ENCODE results near the gene PAOX. TPM values are rescaled to one million over a fixed set of nuclear protein-coding genes. Genes with fewer than 3 reads are reported as not detected.

The PAOX gene
- total and polyA plus RNA-seq, 2 of the 13 experiments (the other 11 are each of a cell fraction or from before 2014, with no cell fraction given) = 0.49 to 0.77 TPM

DNA sequence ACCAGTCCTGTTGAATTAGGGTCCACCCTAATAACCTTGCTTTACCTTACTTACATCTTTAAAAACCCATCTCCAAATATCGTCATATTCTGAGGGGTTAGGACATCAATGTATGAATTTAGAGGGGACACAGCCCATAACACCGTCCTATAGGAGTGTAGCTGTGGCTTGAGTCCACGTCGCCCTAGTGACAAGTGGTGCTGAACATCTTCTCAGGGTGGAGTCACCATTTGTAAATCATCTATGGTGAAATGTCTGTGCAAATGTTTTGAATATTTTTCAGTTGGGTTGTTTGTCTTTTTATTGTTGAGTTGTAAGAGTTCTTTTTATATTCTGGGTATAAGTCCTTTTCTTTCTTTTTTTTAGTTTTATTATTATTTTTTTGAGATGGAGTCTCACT lies 37.1 kb upstream of the PAOX start (continued):
- TF ChIP-seq, protein P1, sequence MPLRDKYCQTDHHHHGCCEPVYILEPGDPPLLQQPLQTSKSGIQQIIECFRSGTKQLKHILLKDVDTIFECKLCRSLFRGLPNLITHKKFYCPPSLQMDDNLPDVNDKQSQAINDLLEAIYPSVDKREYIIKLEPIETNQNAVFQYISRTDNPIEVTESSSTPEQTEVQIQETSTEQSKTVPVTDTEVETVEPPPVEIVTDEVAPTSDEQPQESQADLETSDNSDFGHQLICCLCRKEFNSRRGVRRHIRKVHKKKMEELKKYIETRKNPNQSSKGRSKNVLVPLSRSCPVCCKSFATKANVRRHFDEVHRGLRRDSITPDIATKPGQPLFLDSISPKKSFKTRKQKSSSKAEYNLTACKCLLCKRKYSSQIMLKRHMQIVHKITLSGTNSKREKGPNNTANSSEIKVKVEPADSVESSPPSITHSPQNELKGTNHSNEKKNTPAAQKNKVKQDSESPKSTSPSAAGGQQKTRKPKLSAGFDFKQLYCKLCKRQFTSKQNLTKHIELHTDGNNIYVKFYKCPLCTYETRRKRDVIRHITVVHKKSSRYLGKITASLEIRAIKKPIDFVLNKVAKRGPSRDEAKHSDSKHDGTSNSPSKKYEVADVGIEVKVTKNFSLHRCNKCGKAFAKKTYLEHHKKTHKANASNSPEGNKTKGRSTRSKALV (CRISPR knock-in tag; IDR thresholded peaks at IDR 0.05) = no peak
- TF ChIP-seq, protein P2, sequence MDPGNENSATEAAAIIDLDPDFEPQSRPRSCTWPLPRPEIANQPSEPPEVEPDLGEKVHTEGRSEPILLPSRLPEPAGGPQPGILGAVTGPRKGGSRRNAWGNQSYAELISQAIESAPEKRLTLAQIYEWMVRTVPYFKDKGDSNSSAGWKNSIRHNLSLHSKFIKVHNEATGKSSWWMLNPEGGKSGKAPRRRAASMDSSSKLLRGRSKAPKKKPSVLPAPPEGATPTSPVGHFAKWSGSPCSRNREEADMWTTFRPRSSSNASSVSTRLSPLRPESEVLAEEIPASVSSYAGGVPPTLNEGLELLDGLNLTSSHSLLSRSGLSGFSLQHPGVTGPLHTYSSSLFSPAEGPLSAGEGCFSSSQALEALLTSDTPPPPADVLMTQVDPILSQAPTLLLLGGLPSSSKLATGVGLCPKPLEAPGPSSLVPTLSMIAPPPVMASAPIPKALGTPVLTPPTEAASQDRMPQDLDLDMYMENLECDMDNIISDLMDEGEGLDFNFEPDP (CRISPR knock-in tag; conservative IDR thresholded peaks at IDR 0.05) = no peak
- TF ChIP-seq FOSL1 (CRISPR knock-in tag; IDR thresholded peaks at IDR 0.05; ENCODE audit: borderline replicate concordance) (no peak), ZSCAN20 (CRISPR knock-in tag; IDR thresholded peaks at IDR 0.05; ENCODE audit: borderline replicate concordance) (no peak), CENPX (CRISPR knock-in tag; IDR thresholded peaks at IDR 0.05) (no peak)

DNA sequence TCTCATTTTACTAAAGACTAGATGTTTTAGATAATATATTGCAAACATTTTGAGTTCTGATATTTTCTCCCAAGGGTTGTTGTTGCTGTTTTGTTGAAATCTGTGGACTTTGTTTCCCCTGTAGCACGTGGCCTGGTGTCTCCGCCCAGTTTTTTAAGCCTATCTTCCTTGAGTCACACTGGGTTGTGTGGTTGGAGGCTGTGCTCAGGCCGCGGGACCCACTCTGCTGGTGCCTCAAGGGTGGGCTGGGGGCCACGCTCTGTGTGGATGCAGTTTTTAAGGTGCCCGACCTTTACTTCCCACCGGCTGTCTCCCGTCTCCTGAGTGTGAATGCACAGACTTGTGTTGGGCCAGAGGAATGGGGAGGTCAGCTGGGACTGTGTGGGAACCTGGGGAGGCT lies 36.1 kb upstream of the PAOX start:
- H3K79me2 ChIP-seq (ENCODE audit: insufficient read depth, low read length) = no peaks in the 10 kb centered on the region
- intact Hi-C loops (cut with micrococcal nuclease; ENCODE audit: unreplicated experiment) (no loop called here), in situ Hi-C loops (cut with HindIII; ENCODE audit: extremely low pct_ligation_motif_present, low pct_unique_long_range_greater_than_20kb) (no loop called here)
- 51% methylated on average over 5 of the region's 8 CpGs for WGBS (ENCODE audit: low lambda C conversion rate)
- no peak overlapping the region for H2AFZ ChIP-seq (ENCODE audit: low read length)
- POLR2A ChIA-PET = interaction anchor here (1.9 kb wide), 1 partner anchor 16 kb away, joined by 12 read pairs; the partner anchor contains the start of gene FUOM
- H3K4me3 ChIP-seq (replicated peaks in 1 of 3; ENCODE audit: insufficient read depth in 1 of 3, low read depth in 2 of 3, low read length in 3 of 3) = peak overlapping the region in 1 of 3 experiments; percentile 17; a peak in 1 of 6 replicates
- peak overlapping the region; percentile 67 for H3K4me2 ChIP-seq (ENCODE audit: low read depth, low read length)
- peaks cover 36% of the 10 kb centered on the region for H3K4me1 ChIP-seq (ENCODE audit: insufficient read depth, low read length)
- no peak for FAIRE-seq
- H3K27ac ChIP-seq (ENCODE audit: extremely low read length, insufficient read depth, low read length) = no peak overlapping the region
- no TSS peak for BruUV-seq (replicated peaks)
- no peaks in the 10 kb centered on the region for H3K9me3 ChIP-seq (ENCODE audit: low read length)
- CTCF ChIA-PET (ENCODE audit: low intra/inter-chr PET ratio, low total read pairs) = no interaction called here
- peaks cover 0 to 9% of the 10 kb centered on the region in 2 experiments; a peak in 3 of 5 replicates for H3K27me3 ChIP-seq (ENCODE audit: control insufficient read depth in 1 of 2, insufficient read depth in 2 of 2, low read length in 2 of 2)
- no peak for DNase-seq (ENCODE audit: low spot score)
- no peak for ATAC-seq
- H4K20me1 ChIP-seq (ENCODE audit: insufficient read depth, low read length) = no peaks in the 10 kb centered on the region
- H3K9ac ChIP-seq (ENCODE audit: insufficient read depth, low read depth, low read length) = peak overlapping the region; percentile 18; the same call in 1 of the 2 replicates
- H3K36me3 ChIP-seq (replicated peaks in 1 of 2; ENCODE audit: control insufficient read depth in 1 of 2, insufficient read depth in 2 of 2, low read length in 2 of 2) = no peaks in the 10 kb centered on the region
- TF ChIP-seq TAF1 (CRISPR knock-in tag; IDR thresholded peaks at IDR 0.05) (no peak), PHF20 (CRISPR knock-in tag; IDR thresholded peaks at IDR 0.05) (no peak), SAP130 (CRISPR knock-in tag; IDR thresholded peaks at IDR 0.05; ENCODE audit: low read depth) (0 out of 2 replicates have a peak, but pooled peaks have one; percentile 3), SOX6 (IDR thresholded peaks at IDR 0.05) (no peak), SOX6 (CRISPR knock-in tag; IDR thresholded peaks at IDR 0.05) (no peak), ZNF687 (CRISPR knock-in tag; IDR thresholded peaks at IDR 0.05) (peak; percentile 32; the same call in 1 of the 2 replicates)
- TF ChIP-seq, protein P3, sequence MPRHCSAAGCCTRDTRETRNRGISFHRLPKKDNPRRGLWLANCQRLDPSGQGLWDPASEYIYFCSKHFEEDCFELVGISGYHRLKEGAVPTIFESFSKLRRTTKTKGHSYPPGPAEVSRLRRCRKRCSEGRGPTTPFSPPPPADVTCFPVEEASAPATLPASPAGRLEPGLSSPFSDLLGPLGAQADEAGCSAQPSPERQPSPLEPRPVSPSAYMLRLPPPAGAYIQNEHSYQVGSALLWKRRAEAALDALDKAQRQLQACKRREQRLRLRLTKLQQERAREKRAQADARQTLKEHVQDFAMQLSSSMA (CRISPR knock-in tag; IDR thresholded peaks at IDR 0.05) = no peak
- TF ChIP-seq, protein P4, sequence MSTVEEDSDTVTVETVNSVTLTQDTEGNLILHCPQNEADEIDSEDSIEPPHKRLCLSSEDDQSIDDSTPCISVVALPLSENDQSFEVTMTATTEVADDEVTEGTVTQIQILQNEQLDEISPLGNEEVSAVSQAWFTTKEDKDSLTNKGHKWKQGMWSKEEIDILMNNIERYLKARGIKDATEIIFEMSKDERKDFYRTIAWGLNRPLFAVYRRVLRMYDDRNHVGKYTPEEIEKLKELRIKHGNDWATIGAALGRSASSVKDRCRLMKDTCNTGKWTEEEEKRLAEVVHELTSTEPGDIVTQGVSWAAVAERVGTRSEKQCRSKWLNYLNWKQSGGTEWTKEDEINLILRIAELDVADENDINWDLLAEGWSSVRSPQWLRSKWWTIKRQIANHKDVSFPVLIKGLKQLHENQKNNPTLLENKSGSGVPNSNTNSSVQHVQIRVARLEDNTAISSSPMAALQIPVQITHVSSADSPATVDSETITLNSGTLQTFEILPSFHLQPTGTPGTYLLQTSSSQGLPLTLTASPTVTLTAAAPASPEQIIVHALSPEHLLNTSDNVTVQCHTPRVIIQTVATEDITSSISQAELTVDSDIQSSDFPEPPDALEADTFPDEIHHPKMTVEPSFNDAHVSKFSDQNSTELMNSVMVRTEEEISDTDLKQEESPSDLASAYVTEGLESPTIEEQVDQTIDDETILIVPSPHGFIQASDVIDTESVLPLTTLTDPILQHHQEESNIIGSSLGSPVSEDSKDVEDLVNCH (CRISPR knock-in tag; IDR thresholded peaks at IDR 0.05) = no peak

Data from HepG2 (cell line).